HepG2 (cell line): Measurements from ENCODE around the gene MISFA. TPM values are rescaled to one million over a fixed set of nuclear protein-coding genes. Genes with fewer than 3 reads are reported as not detected.

ENCODE experiments used
- ATF4 ChIP-seq, 2 experiments: fragments of 450-650 bp in 1 of 2; sonication (generic) in 1 of 2; formaldehyde crosslinking; IDR thresholded peaks; 2 replicates each; pipeline versions ENCODE4 v1.5.0 to v1.8.0; 2020 to 2022; ENCODE audit warnings: mild to moderate bottlenecking in 1 of 2, missing genetic modification reagents in 1 of 2
- FOXO4 ChIP-seq: sonication (generic); formaldehyde crosslinking; conservative IDR thresholded peaks from 2 replicates; pipeline ENCODE4 v1.8.1; 2023; ENCODE audit warnings: missing genetic modification reagents
- HDAC2 ChIP-seq: sonication (generic); formaldehyde crosslinking; IDR thresholded peaks from 2 replicates; pipeline ENCODE4 v1.4.0; 2020; ENCODE audit warnings: missing genetic modification reagents
- HNRNPLL ChIP-seq: fragments of 200-400 bp; formaldehyde crosslinking; IDR thresholded peaks from 2 replicates; pipeline ENCODE4 v1.6.1; 2017; ENCODE audit warnings: mild to moderate bottlenecking, low read depth, low read length; ENCODE audit not compliant: poor library complexity, severe bottlenecking
- HOXA9 ChIP-seq: sonication (generic); formaldehyde crosslinking; IDR thresholded peaks from 2 replicates; pipeline ENCODE4 v1.8.1; 2022; ENCODE audit warnings: missing genetic modification reagents, mild to moderate bottlenecking, moderate library complexity, borderline replicate concordance
- MTA1 ChIP-seq: sonication (generic); formaldehyde crosslinking; IDR thresholded peaks from 2 replicates; pipeline ENCODE4 v1.4.0; 2020; ENCODE audit warnings: missing genetic modification reagents, mild to moderate bottlenecking, borderline replicate concordance
- MXD1 ChIP-seq: sonication (generic); formaldehyde crosslinking; IDR thresholded peaks from 2 replicates; pipeline ENCODE4 v1.4.0; 2020; ENCODE audit warnings: mild to moderate bottlenecking, missing genetic modification reagents
- NFE2L1 ChIP-seq: sonication (generic); formaldehyde crosslinking; IDR thresholded peaks from 2 replicates; pipeline ENCODE4 v1.4.0; 2020; ENCODE audit warnings: missing genetic modification reagents, mild to moderate bottlenecking, borderline replicate concordance
- THYN1 ChIP-seq: sonication (generic); formaldehyde crosslinking; IDR thresholded peaks from 2 replicates; pipeline ENCODE4 v1.8.1; 2023; ENCODE audit warnings: low read depth, mild to moderate bottlenecking, moderate library complexity, missing genetic modification reagents, borderline replicate concordance
- ZNF10 ChIP-seq: sonication (generic); formaldehyde crosslinking; IDR thresholded peaks from 2 replicates; pipeline ENCODE4 v1.4.0; 2020; ENCODE audit warnings: mild to moderate bottlenecking, low read depth, missing genetic modification reagents, borderline replicate concordance
- ZNF546 ChIP-seq: sonication (generic); formaldehyde crosslinking; conservative IDR thresholded peaks from 2 replicates; pipeline ENCODE4 v1.8.1; 2023; ENCODE audit warnings: mild to moderate bottlenecking, missing genetic modification reagents
- ZNF570 ChIP-seq: sonication (generic); formaldehyde crosslinking; IDR thresholded peaks from 2 replicates; pipeline ENCODE4 v1.4.0; 2020; ENCODE audit warnings: mild to moderate bottlenecking, missing genetic modification reagents, borderline replicate concordance
- ZNF776 ChIP-seq: sonication (generic); formaldehyde crosslinking; IDR thresholded peaks from 2 replicates; pipeline ENCODE4 v1.4.0; 2020; ENCODE audit warnings: mild to moderate bottlenecking, missing genetic modification reagents
- ZSCAN5A ChIP-seq: sonication (generic); formaldehyde crosslinking; IDR thresholded peaks from 2 replicates; pipeline ENCODE4 v1.8.0; 2022; ENCODE audit warnings: mild to moderate bottlenecking, missing genetic modification reagents, borderline replicate concordance
- polyA plus RNA-seq, 8 experiments: library from polyadenylated mRNA; depleted of rRNA in 3 of 8; stranded (reverse) in 7 of 8; unstranded in 1 of 8; fragments of >200 nt; fragmentation: Illumina TruSeq in 4 of 8; extraction: Trizol in 4 of 8; gene quantifications; 2 replicates each; pipeline versions ENCODE4 v1.2.1 to v1.2.3, GENCODE V29; 2011 to 2016; ENCODE audit warnings: low read depth in 4 of 8, missing spikeins in 1 of 8, mixed read lengths in 1 of 8; ENCODE audit not compliant: insufficient read depth in 1 of 8
- total RNA-seq, 5 experiments: library from RNA; depleted of rRNA; stranded (reverse); fragments of >200 nt; fragmentation: Illumina TruSeq; extraction: Trizol; gene quantifications; 2 replicates each; pipeline ENCODE4 v1.2.3, GENCODE V29; 2016; ENCODE audit warnings: low read depth in 1 of 5
- TF ChIP-seq, protein P1 (sequence below): sonication (generic); formaldehyde crosslinking; IDR thresholded peaks from 2 replicates; pipeline ENCODE4 v1.5.1; 2020; ENCODE audit warnings: mild to moderate bottlenecking, missing genetic modification reagents
- TF ChIP-seq, protein P2 (sequence below): sonication (generic); formaldehyde crosslinking; IDR thresholded peaks from 2 replicates; pipeline ENCODE4 v1.4.0; 2020; ENCODE audit warnings: missing genetic modification reagents, borderline replicate concordance

Gene MISFA
- total and polyA plus RNA-seq, 2 of the 13 experiments (the other 11 are each of a cell fraction or from before 2014, with no cell fraction given): 1.4 to 5.4 TPM

GRCh38 chr11:18588297-18589252 lies 11.0 kb upstream of the MISFA start, which contains the start of gene UEVLD (continued):
- no peak for TF ChIP-seq ZSCAN5A
- no peak for TF ChIP-seq ZNF10 (CRISPR knock-in tag)
- TF ChIP-seq MXD1 (CRISPR knock-in tag): no peak; the same call in 1 of the 2 replicates
- no peak for TF ChIP-seq THYN1 (CRISPR knock-in tag)
- no peak for TF ChIP-seq HOXA9 (CRISPR knock-in tag)
- no peak for TF ChIP-seq ATF4 (CRISPR knock-in tag; IDR thresholded peaks at IDR 0.05)
- no peak for TF ChIP-seq NFE2L1 (CRISPR knock-in tag)
- TF ChIP-seq HDAC2 (CRISPR knock-in tag): peak; percentile 77
- TF ChIP-seq FOXO4 (CRISPR knock-in tag): 0 out of 2 replicates have a peak, but pooled peaks have one; percentile 75
- no peak; the same call in 1 of the 2 replicates for TF ChIP-seq ZNF776 (CRISPR knock-in tag)
- TF ChIP-seq, protein P1, sequence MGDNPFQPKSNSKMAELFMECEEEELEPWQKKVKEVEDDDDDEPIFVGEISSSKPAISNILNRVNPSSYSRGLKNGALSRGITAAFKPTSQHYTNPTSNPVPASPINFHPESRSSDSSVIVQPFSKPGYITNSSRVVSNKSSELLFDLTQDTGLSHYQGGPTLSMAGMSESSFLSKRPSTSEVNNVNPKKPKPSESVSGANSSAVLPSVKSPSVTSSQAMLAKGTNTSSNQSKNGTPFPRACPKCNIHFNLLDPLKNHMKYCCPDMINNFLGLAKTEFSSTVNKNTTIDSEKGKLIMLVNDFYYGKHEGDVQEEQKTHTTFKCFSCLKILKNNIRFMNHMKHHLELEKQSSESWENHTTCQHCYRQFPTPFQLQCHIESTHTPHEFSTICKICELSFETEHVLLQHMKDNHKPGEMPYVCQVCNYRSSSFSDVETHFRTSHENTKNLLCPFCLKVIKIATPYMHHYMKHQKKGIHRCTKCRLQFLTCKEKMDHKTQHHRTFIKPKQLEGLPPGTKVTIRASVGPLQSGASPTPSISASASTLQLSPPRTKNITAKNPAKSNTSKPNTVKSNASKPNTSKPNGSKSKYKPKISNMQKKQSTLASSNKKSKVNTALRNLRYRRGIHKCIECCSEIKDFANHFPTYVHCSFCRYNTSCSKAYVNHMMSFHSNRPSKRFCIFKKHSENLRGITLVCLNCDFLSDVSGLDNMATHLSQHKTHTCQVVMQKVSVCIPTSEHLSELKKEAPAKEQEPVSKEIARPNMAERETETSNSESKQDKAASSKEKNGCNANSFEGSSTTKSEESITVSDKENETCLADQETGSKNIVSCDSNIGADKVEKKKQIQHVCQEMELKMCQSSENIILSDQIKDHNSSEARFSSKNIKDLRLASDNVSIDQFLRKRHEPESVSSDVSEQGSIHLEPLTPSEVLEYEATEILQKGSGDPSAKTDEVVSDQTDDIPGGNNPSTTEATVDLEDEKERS (CRISPR knock-in tag): no peak
- TF ChIP-seq MTA1: peak; percentile 70; the same call in 1 of the 2 replicates
- TF ChIP-seq ZNF570: no peak
- TF ChIP-seq ZNF546: peak; percentile 86
- peak; percentile 70 for TF ChIP-seq HNRNPLL
- TF ChIP-seq, protein P2, sequence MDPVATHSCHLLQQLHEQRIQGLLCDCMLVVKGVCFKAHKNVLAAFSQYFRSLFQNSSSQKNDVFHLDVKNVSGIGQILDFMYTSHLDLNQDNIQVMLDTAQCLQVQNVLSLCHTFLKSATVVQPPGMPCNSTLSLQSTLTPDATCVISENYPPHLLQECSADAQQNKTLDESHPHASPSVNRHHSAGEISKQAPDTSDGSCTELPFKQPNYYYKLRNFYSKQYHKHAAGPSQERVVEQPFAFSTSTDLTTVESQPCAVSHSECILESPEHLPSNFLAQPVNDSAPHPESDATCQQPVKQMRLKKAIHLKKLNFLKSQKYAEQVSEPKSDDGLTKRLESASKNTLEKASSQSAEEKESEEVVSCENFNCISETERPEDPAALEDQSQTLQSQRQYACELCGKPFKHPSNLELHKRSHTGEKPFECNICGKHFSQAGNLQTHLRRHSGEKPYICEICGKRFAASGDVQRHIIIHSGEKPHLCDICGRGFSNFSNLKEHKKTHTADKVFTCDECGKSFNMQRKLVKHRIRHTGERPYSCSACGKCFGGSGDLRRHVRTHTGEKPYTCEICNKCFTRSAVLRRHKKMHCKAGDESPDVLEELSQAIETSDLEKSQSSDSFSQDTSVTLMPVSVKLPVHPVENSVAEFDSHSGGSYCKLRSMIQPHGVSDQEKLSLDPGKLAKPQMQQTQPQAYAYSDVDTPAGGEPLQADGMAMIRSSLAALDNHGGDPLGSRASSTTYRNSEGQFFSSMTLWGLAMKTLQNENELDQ (CRISPR knock-in tag): no peak
